SK-N-SH (cell line): ENCODE measurements around the gene STXBP6. TPM values are rescaled to one million over a fixed set of nuclear protein-coding genes. Genes with fewer than 3 reads are reported as not detected.
"Not testable (repeated sequence)": the region's sequence is repeated elsewhere in the genome, so short reads cannot be mapped to it uniquely, and the experiment has no call there.

Source experiments
- CTCF ChIA-PET: fragments of 300-600, 350-600 bp; formaldehyde crosslinking; extraction: SDS; loops from one replicate; lab custom pipeline; 2021; lab: Yijun Ruan, JAX
- POLR2A ChIA-PET: fragments of 350-600 bp; sonication (Branson Sonifier 250); formaldehyde crosslinking; extraction: SDS; loops from one replicate; lab custom pipeline; 2020; ENCODE audit warnings: antibody characterized with exemption, inconsistent platforms; lab: Yijun Ruan, JAX
- DNase-seq: peaks from one replicate; pipeline ENCODE4 v3.0.0; 2012
- H2AFZ ChIP-seq: fragments of 200-600 bp; sonication (generic); 2 replicates; pipeline ENCODE4 v1.8.1; 2016; ENCODE audit warnings: antibody characterized with exemption, mild to moderate bottlenecking, low read depth
- H3F3A ChIP-seq: fragments of 200-600 bp; sonication (generic); replicated peaks from 2 replicates; pipeline ENCODE3; 2016; ENCODE audit warnings: antibody characterized with exemption, mild to moderate bottlenecking; ENCODE audit not compliant: insufficient read depth
- H3K27ac ChIP-seq, 2 experiments: fragments of 200-500 bp in 1 of 2; fragments of 200-600 bp in 1 of 2; sonication (Bioruptor generic) in 1 of 2; sonication (generic), shearing (Covaris generic) in 1 of 2; 2 replicates each; pipeline versions ENCODE4 v1.5.1 to v1.6.1; 2014 to 2016; ENCODE audit warnings: low read depth in 2 of 2, inconsistent platforms in 1 of 2, low read length in 1 of 2, mild to moderate bottlenecking in 1 of 2, mixed read lengths in 1 of 2
- H3K27me3 ChIP-seq: fragments of 200-600 bp; sonication (generic), shearing (Covaris generic); 2 replicates; pipeline ENCODE4 v1.6.1; 2016; ENCODE audit warnings: mixed run types; ENCODE audit not compliant: insufficient read depth
- H3K36me3 ChIP-seq, 2 experiments: fragments of 200-500 bp in 1 of 2; fragments of 200-600 bp in 1 of 2; sonication (Bioruptor generic) in 1 of 2; sonication (generic) in 1 of 2; replicated peaks in 1 of 2; 2 replicates each; pipeline versions ENCODE3 to v1.5.1; 2014 to 2016; ENCODE audit warnings: low read length in 1 of 2, mild to moderate bottlenecking in 1 of 2; ENCODE audit not compliant: insufficient read depth in 2 of 2, control insufficient read depth in 1 of 2
- H3K4me1 ChIP-seq, 2 experiments: fragments of 200-500 bp in 1 of 2; fragments of 200-600 bp in 1 of 2; sonication (Bioruptor generic) in 1 of 2; sonication (generic), shearing (Covaris generic) in 1 of 2; 2 replicates each; pipeline versions ENCODE4 v1.5.1 to v1.6.1; 2014 to 2016; ENCODE audit warnings: low read depth in 1 of 2, low read length in 1 of 2, mixed run types in 1 of 2; ENCODE audit not compliant: insufficient read depth in 2 of 2, control insufficient read depth in 1 of 2
- H3K4me2 ChIP-seq: fragments of 200-600 bp; sonication (generic), shearing (Covaris generic); 2 replicates; pipeline ENCODE4 v1.6.1; 2017; ENCODE audit warnings: mixed run types
- H3K4me3 ChIP-seq, 2 experiments: fragments of 200-500 bp in 1 of 2; fragments of 200-600 bp in 1 of 2; sonication (Bioruptor generic) in 1 of 2; sonication (generic), shearing (Covaris generic) in 1 of 2; 2 replicates each; pipeline versions ENCODE4 v1.5.1 to v1.8.1; 2014 to 2016; ENCODE audit warnings: low read depth in 2 of 2, inconsistent platforms in 1 of 2, low read length in 1 of 2, mild to moderate bottlenecking in 1 of 2, mixed read lengths in 1 of 2, moderate library complexity in 1 of 2
- H3K79me2 ChIP-seq: fragments of 200-600 bp; sonication (generic); 2 replicates; pipeline ENCODE4 v1.8.1; 2017; ENCODE audit warnings: mild to moderate bottlenecking; ENCODE audit not compliant: insufficient read depth
- H3K9ac ChIP-seq: fragments of 200-600 bp; sonication (generic); 2 replicates; pipeline ENCODE4 v1.6.1; 2017; ENCODE audit warnings: mixed run types
- H3K9me2 ChIP-seq: fragments of 200-600 bp; sonication (generic); 2 replicates; pipeline ENCODE4 v1.6.1; 2017; ENCODE audit warnings: mixed run types
- H3K9me3 ChIP-seq: fragments of 200-600 bp; sonication (generic); 2 replicates; pipeline ENCODE4 v1.6.1; 2017; ENCODE audit warnings: mixed run types, mild to moderate bottlenecking, moderate library complexity
- H4K20me1 ChIP-seq: fragments of 200-600 bp; sonication (generic); 2 replicates; pipeline ENCODE4 v1.6.1; 2017; ENCODE audit warnings: mild to moderate bottlenecking, mixed run types; ENCODE audit not compliant: insufficient read depth
- CHD2 ChIP-seq: fragments of 150-350 bp; IDR thresholded peaks from 2 replicates; pipeline ENCODE4 v1.6.1; 2018; ENCODE audit warnings: low read length; ENCODE audit not compliant: partially characterized antibody
- ELF1 ChIP-seq: IDR thresholded peaks from 2 replicates; pipeline ENCODE4 v1.4.0; 2012
- EZH2phosphoT487 ChIP-seq: fragments of 200-600 bp; sonication (generic); IDR thresholded peaks from 2 replicates; pipeline ENCODE4 v1.6.1; 2017; ENCODE audit warnings: low read depth, mixed run types, mild to moderate bottlenecking, antibody characterized with exemption, moderate library complexity, borderline replicate concordance
- FOSL2 ChIP-seq: IDR thresholded peaks from 2 replicates; pipeline ENCODE4 v1.4.0; 2012; ENCODE audit warnings: low read depth, mild to moderate bottlenecking, moderate library complexity, borderline replicate concordance
- GATA2 ChIP-seq: sonication (generic); formaldehyde crosslinking; IDR thresholded peaks from 2 replicates; pipeline ENCODE4 v1.5.0; 2020; ENCODE audit warnings: mild to moderate bottlenecking, missing genetic modification reagents
- NFIC ChIP-seq: IDR thresholded peaks from 2 replicates; pipeline ENCODE4 v1.4.0; 2012; ENCODE audit warnings: borderline replicate concordance
- NRF1 ChIP-seq: IDR thresholded peaks from 2 replicates; pipeline ENCODE4 v1.6.1; 2012; ENCODE audit warnings: low read depth, mild to moderate bottlenecking, low read length
- POLR2AphosphoS5 ChIP-seq: IDR thresholded peaks from 2 replicates; pipeline ENCODE4 v1.6.1; 2012; ENCODE audit warnings: low read depth, low read length
- RAD21 ChIP-seq: IDR thresholded peaks from 2 replicates; pipeline ENCODE4 v1.6.1; 2012; ENCODE audit warnings: mild to moderate bottlenecking, low read length
- RXRA ChIP-seq: IDR thresholded peaks from 2 replicates; pipeline ENCODE4 v1.4.0; 2012; ENCODE audit warnings: low read depth, mild to moderate bottlenecking, borderline replicate concordance
- SMC3 ChIP-seq: IDR thresholded peaks from 2 replicates; pipeline ENCODE4 v1.6.1; 2012; ENCODE audit warnings: low read depth, low read length, improper control_type of control experiment
- TAF1 ChIP-seq: IDR thresholded peaks from 2 replicates; pipeline ENCODE4 v1.6.1; 2012; ENCODE audit warnings: low read depth, mild to moderate bottlenecking, low read length, moderate library complexity, borderline replicate concordance
- TCF12 ChIP-seq: IDR thresholded peaks from 2 replicates; pipeline ENCODE4 v1.4.0; 2012
- USF1 ChIP-seq: IDR thresholded peaks from 2 replicates; pipeline ENCODE4 v1.4.0; 2012; ENCODE audit warnings: low read depth, borderline replicate concordance
- WGBS: methylation state at CpG from one replicate; pipeline ENCODE4 v1.1.6; 2017; ENCODE audit warnings: low lambda C conversion rate; 5-methylcytosine and 5-hydroxymethylcytosine counted together
- polyA plus RNA-seq, 3 experiments: library from polyadenylated mRNA; depleted of rRNA; stranded (reverse); fragments of >200 nt; gene quantifications; 2 replicates each; pipeline ENCODE4 v1.2.3, GENCODE V29; 2012
- TF ChIP-seq, protein P1 (sequence below): IDR thresholded peaks from 2 replicates; pipeline ENCODE4; 2012

STXBP6 gene
- polyA plus RNA-seq, 1 of the 3 experiments (the other 2 are of a cell fraction), result 0.16 TPM

DNA sequence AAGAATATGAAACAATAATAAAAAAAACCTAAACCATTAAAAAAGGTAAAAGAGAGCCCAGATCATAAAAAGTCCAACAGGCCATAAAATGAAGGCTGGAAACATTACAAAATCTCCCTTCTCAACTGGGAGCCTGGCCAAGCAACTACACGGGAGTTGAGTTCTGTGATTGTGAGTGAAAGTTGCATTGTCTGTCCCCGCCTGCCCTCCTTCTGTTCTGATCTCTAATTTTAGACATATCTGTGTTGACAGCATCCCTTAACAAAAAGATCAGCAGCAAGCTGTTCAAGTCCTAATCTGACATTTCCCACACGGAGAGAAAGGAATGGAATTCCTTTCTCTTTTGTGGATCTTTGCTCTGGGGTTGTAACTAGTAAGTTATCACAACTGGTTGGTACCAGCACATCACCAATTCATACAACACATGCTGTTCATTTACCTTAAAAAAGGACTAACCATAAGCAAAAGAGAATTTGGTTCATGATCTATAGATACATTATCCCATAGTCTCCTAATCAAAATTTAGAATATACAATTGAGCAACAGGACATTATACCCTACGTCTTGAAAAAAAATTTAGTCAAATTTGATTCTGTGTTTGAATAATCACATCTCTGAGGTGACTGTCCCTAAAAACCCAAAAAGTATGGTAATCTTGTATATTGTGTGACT, 210.9 kb downstream of the STXBP6 start:
- H3K9me2 ChIP-seq, result no peaks in the 10 kb centered on the region
- H3K9ac ChIP-seq, result no peak overlapping the region
- POLR2A ChIA-PET, result no interaction called here
- no peaks in the 10 kb centered on the region for H3K36me3 ChIP-seq
- H3K79me2 ChIP-seq, result no peaks in the 10 kb centered on the region
- 4% methylated on average over 4 of the region's 4 CpGs for WGBS
- no peak for TF ChIP-seq POLR2AphosphoS5
- TF ChIP-seq, protein P1, sequence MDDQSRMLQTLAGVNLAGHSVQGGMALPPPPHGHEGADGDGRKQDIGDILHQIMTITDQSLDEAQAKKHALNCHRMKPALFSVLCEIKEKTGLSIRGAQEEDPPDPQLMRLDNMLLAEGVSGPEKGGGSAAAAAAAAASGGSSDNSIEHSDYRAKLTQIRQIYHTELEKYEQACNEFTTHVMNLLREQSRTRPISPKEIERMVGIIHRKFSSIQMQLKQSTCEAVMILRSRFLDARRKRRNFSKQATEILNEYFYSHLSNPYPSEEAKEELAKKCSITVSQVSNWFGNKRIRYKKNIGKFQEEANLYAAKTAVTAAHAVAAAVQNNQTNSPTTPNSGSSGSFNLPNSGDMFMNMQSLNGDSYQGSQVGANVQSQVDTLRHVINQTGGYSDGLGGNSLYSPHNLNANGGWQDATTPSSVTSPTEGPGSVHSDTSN, result no peak
- TF ChIP-seq TCF12, result no peak
- no peak for TF ChIP-seq TAF1
- no peak overlapping the region for H3K4me3 ChIP-seq
- CTCF ChIA-PET, result interaction anchor here (1.6 to 2.7 kb wide), 2 partner anchors 11 to 33 kb away, joined by 3 to 8 read pairs; no protein-coding TSS in a partner anchor
- no peaks in the 10 kb centered on the region for H3F3A ChIP-seq
- DNase-seq, result no peak
- H3K4me1 ChIP-seq, result no peaks in the 10 kb centered on the region
- H3K27ac ChIP-seq, result no peak overlapping the region
- no peak overlapping the region for H3K4me2 ChIP-seq
- H3K27me3 ChIP-seq, result no peaks in the 10 kb centered on the region
- no peaks in the 10 kb centered on the region for H4K20me1 ChIP-seq
- no peak overlapping the region for H2AFZ ChIP-seq
- H3K9me3 ChIP-seq, result no peaks in the 10 kb centered on the region

DNA sequence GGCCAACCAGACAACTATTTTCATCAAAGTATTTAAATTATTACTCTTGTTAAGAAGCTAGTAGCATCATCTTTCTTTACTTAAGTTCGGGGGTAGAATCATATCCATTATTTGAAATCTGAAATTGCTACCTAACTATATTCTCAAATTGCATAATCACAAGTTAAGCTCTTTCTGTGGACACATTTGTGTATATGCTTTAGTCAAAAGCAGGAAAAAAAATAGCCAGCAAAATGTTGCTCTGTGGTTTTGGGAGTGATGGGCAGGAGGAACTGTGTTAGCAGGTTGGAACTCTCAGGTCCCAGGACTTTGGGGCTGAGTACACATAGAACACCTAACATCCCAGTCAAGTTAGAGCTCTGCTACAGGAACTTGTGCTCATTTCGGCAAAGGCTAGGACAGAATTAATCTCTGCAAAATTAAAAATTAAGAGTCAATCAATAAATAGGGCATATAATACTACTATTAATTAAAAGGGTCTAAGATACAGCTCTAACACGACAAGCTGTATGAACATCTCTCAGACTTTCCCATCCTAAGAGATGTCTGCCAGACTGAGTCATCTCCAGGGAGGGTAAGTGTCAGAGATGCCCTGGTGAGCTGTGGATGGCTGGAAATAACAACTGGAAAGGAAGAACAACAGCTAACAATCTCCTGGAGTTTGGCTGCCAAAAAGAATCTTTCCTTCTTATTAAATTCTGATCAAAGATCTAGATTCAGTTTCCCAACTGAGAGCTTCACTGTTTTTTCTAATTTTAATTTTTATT, 212.5 kb downstream of the STXBP6 start:
- H3K4me2 ChIP-seq, result no peak overlapping the region
- CTCF ChIA-PET, result interaction anchor here (0.9 to 1.7 kb wide), 2 partner anchors 31 to 294 kb away, joined by 3 to 8 read pairs; no protein-coding TSS in a partner anchor

DNA sequence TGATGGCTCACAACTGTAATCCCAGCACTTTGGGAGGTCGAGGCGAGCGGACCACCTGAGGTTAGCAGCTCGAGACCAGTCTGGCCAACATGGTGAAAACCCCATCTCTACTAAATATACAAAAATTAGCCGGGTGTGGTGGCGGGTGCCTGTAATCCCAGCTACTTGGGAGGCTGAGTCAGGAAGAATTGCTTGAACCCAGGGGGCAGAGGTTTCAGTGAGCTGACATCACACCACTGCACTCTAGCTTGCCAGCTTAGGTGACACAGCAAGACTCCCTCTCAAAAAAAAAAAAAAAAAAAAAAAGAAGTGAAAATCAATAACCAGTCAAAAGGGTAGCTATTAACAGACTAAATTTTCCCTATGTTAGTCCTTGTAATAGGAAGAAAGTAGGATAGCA, 213.6 kb downstream of the STXBP6 start:
- H2AFZ ChIP-seq, H3K79me2 ChIP-seq, POLR2A ChIA-PET, H3K9me2 ChIP-seq, H3K4me1 ChIP-seq, H3K4me2 ChIP-seq, H3K9ac ChIP-seq, H3K4me3 ChIP-seq, CTCF ChIA-PET, H3K27ac ChIP-seq, H3K27me3 ChIP-seq, H3F3A ChIP-seq, H4K20me1 ChIP-seq, H3K9me3 ChIP-seq, H3K36me3 ChIP-seq, DNase-seq: not testable (repeated sequence)
- 9% methylated on average over 6 of the region's 6 CpGs for WGBS

More for the DNA sequence above, 212.5 kb downstream of the STXBP6 start:
- Histone ChIP-seq H3K9me3 (no peaks in the 10 kb centered on the region), H2AFZ (no peak overlapping the region), H3K9me2 (no peaks in the 10 kb centered on the region), H3K79me2 (no peaks in the 10 kb centered on the region), H3K4me1 (no peaks in the 10 kb centered on the region), H3K9ac (no peak overlapping the region), H4K20me1 (no peaks in the 10 kb centered on the region), H3F3A (no peaks in the 10 kb centered on the region), H3K4me3 (no peak overlapping the region), H3K36me3 (no peaks in the 10 kb centered on the region), H3K27ac (no peak overlapping the region), H3K27me3 (no peaks in the 10 kb centered on the region)
- TF ChIP-seq SMC3, result no peak
- TF ChIP-seq RAD21, result no peak
- TF ChIP-seq EZH2phosphoT487, result no peak
- no peak for TF ChIP-seq FOSL2
- TF ChIP-seq POLR2AphosphoS5, result no peak
- no peak for TF ChIP-seq NFIC
- TF ChIP-seq GATA2 (CRISPR knock-in tag), result no peak
- TF ChIP-seq, protein P1, result no peak
- TF ChIP-seq ELF1, result no peak
- TF ChIP-seq RXRA, result no peak
- TF ChIP-seq USF1, result no peak
- no peak for TF ChIP-seq NRF1
- TF ChIP-seq CHD2, result no peak
- 2% methylated on average over 3 of the region's 3 CpGs for WGBS
- POLR2A ChIA-PET, result no interaction called here
- no peak for DNase-seq
